K562 (cell line): Measurements from ENCODE around the gene CORO6. TPM values are rescaled to one million over a fixed set of nuclear protein-coding genes. Genes with fewer than 3 reads are reported as not detected.

ENCODE experiments used
- BRCA1 ChIP-seq, 2 experiments: fragments of 450-650 bp in 1 of 2; sonication (generic) in 1 of 2; formaldehyde crosslinking in 1 of 2; IDR thresholded peaks; 2 replicates each; pipeline versions ENCODE4 v1.5.0 to v1.6.1; 2017 to 2020; ENCODE audit warnings: mild to moderate bottlenecking in 1 of 2, missing genetic modification reagents in 1 of 2
- ELF1 ChIP-seq: fragments of 200-800 bp; sonication (Bioruptor generic); IDR thresholded peaks from 2 replicates; pipeline ENCODE4 v1.6.1; 2016; ENCODE audit warnings: missing genetic modification characterization, missing compliant biosample characterization
- ERF ChIP-seq: fragments of 450-650 bp; formaldehyde crosslinking; IDR thresholded peaks from 2 replicates; pipeline ENCODE4 v1.4.0; 2020; ENCODE audit warnings: mild to moderate bottlenecking, mixed read lengths
- LCOR ChIP-seq: sonication (generic); formaldehyde crosslinking; IDR thresholded peaks from 2 replicates; pipeline ENCODE4 v1.8.0; 2022; ENCODE audit warnings: mild to moderate bottlenecking, missing genetic modification reagents
- MTF1 ChIP-seq: fragments of 250-450 bp; sonication (Bioruptor Pico); IDR thresholded peaks from 2 replicates; pipeline ENCODE4 v1.9.0; 2021; ENCODE audit warnings: moderate library complexity, mild to moderate bottlenecking, inconsistent platforms, borderline replicate concordance
- POU5F1 ChIP-seq: fragments of 150-350 bp; IDR thresholded peaks from 2 replicates; pipeline ENCODE4 v1.6.1; 2014; ENCODE audit warnings: borderline replicate concordance, low read length, low read depth, mild to moderate bottlenecking; ENCODE audit not compliant: partially characterized antibody
- PTTG1 ChIP-seq: fragments of 450-650 bp; IDR thresholded peaks from 2 replicates; pipeline ENCODE4 v1.6.1; 2016; ENCODE audit warnings: low read depth, mild to moderate bottlenecking, missing genetic modification characterization, missing compliant biosample characterization
- RCOR1 ChIP-seq, 2 experiments: IDR thresholded peaks; 2 replicates each; pipeline ENCODE4 v1.6.1; 2012; ENCODE audit warnings: low read depth in 2 of 2, low read length in 2 of 2, borderline replicate concordance in 1 of 2, improper control_type of control experiment in 1 of 2
- REST ChIP-seq, 2 experiments: fragments of 450-650 bp; formaldehyde crosslinking in 1 of 2; IDR thresholded peaks; 2 replicates each; pipeline versions ENCODE4 v1.4.0 to v1.6.1; 2014 to 2020; ENCODE audit warnings: mild to moderate bottlenecking in 2 of 2, borderline replicate concordance in 1 of 2, low read depth in 1 of 2
- RFX5 ChIP-seq: IDR thresholded peaks from 2 replicates; pipeline ENCODE4 v1.6.1; 2011; ENCODE audit warnings: low read depth, mild to moderate bottlenecking, improper control_type of control experiment, low read length
- ZEB2 ChIP-seq: fragments of 450-650 bp; IDR thresholded peaks from 2 replicates; pipeline ENCODE4 v1.6.1; 2016
- ZNF12 ChIP-seq: sonication (generic); formaldehyde crosslinking; IDR thresholded peaks from 2 replicates; pipeline ENCODE4 v1.4.0; 2020; ENCODE audit warnings: mild to moderate bottlenecking, missing genetic modification reagents
- ZNF175 ChIP-seq: fragments of 200-800 bp; sonication (Bioruptor generic); IDR thresholded peaks from 2 replicates; pipeline ENCODE4 v1.6.1; 2016; ENCODE audit warnings: low read depth, mild to moderate bottlenecking, missing genetic modification characterization, missing compliant biosample characterization
- ZNF263 ChIP-seq: sonication (generic); formaldehyde crosslinking; IDR thresholded peaks from 2 replicates; pipeline ENCODE4 v1.8.0; 2022; ENCODE audit warnings: mild to moderate bottlenecking, missing genetic modification reagents, borderline replicate concordance
- ZNF324 ChIP-seq: fragments of 250-450 bp; sonication (Bioruptor Pico); IDR thresholded peaks from 2 replicates; pipeline ENCODE4 v1.4.0; 2020; ENCODE audit warnings: mild to moderate bottlenecking
- ZNF395 ChIP-seq: fragments of 200-800 bp; sonication (Bioruptor generic); IDR thresholded peaks from 2 replicates; pipeline ENCODE4 v1.6.1; 2017; ENCODE audit warnings: missing genetic modification characterization, missing compliant biosample characterization
- polyA plus RNA-seq, 8 experiments: library from polyadenylated mRNA; depleted of rRNA in 4 of 8; stranded (reverse) in 5 of 8; unstranded in 3 of 8; fragments of >200 nt; fragmentation: Nextera tagmentation in 2 of 8; fragmentation: Illumina TruSeq in 1 of 8; extraction: Ambion mirVana in 2 of 8; extraction: Trizol in 1 of 8; gene quantifications; 2 replicates each; pipeline versions ENCODE4 v1.2.1 to v1.2.3, GENCODE V29; 2011 to 2014; ENCODE audit warnings: inconsistent platforms in 1 of 8, missing spikeins in 1 of 8
- total RNA-seq, 7 experiments: library from RNA; depleted of rRNA in 6 of 7; stranded (reverse); fragments of >200 nt in 6 of 7; fragmentation: Illumina TruSeq in 2 of 7; extraction: Trizol in 2 of 7; gene quantifications; 2 replicates each; pipeline versions ENCODE4 v1.2.1 to v1.2.3, GENCODE V29; 2011 to 2021; ENCODE audit warnings: low replicate concordance in 1 of 7

The CORO6 gene
- total and polyA plus RNA-seq, 9 of the 15 experiments (the other 6 are each of a cell fraction or from before 2014, with no cell fraction given), result 0.04 to 11.9 (median 2.4) TPM

- TF ChIP-seq ELF1 (tag) (no peak), ZNF263 (no peak), ZNF395 (CRISPR knock-in tag) (peak; percentile 56; the same call in 1 of the 2 replicates), ZNF12 (CRISPR knock-in tag) (0 out of 2 replicates have a peak, but pooled peaks have one; percentile 62), ZNF175 (CRISPR knock-in tag) (no peak), POU5F1 (no peak), RCOR1 (IDR thresholded peaks at IDR 0.05; ENCODE audit: borderline replicate concordance in 1 of 2, low read depth in 2 of 2, low read length in 2 of 2) (peak; percentile 18 to 72; a peak in 2 of 4 replicates), MTF1 (CRISPR knock-in tag) (no peak), PTTG1 (tag) (no peak), BRCA1 (IDR thresholded peaks at IDR 0.05) (no peak), BRCA1 (CRISPR knock-in tag; IDR thresholded peaks at IDR 0.05) (no peak), ERF (peak; percentile 26; the same call in 1 of the 2 replicates), ZEB2 (no peak), LCOR (CRISPR knock-in tag) (no peak), RFX5 (no peak), REST (IDR thresholded peaks at IDR 0.05; ENCODE audit: borderline replicate concordance) (peak; percentile 99), REST (CRISPR knock-in tag; IDR thresholded peaks at IDR 0.05; ENCODE audit: low read depth) (no peak), ZNF324 (CRISPR knock-in tag) (no peak)
Observed at GRCh38 chr17:29617481-29618271, 5.0 kb downstream of the CORO6 start (continued).
